K562 (cell line): Measurements from ENCODE around the gene COMMD1.

Experiments used
- POLR2AphosphoS5 ChIP-seq: IDR thresholded peaks from 2 replicates; pipeline ENCODE4 v1.6.1; 2011; ENCODE audit warnings: mild to moderate bottlenecking, low read depth, low read length, moderate library complexity; ENCODE audit not compliant: control insufficient read depth, insufficient read depth
- TF ChIP-seq, protein P1 (sequence below): fragments of 250-450 bp; sonication (Bioruptor Pico); IDR thresholded peaks from 2 replicates; pipeline ENCODE4 v1.8.0; 2022; ENCODE audit warnings: moderate library complexity, mild to moderate bottlenecking, inconsistent platforms
- TF ChIP-seq, protein P2 (sequence below): sonication (generic); formaldehyde crosslinking; IDR thresholded peaks from 2 replicates; pipeline ENCODE4 v1.8.1; 2023; ENCODE audit warnings: mild to moderate bottlenecking, missing genetic modification reagents, moderate library complexity

DNA sequence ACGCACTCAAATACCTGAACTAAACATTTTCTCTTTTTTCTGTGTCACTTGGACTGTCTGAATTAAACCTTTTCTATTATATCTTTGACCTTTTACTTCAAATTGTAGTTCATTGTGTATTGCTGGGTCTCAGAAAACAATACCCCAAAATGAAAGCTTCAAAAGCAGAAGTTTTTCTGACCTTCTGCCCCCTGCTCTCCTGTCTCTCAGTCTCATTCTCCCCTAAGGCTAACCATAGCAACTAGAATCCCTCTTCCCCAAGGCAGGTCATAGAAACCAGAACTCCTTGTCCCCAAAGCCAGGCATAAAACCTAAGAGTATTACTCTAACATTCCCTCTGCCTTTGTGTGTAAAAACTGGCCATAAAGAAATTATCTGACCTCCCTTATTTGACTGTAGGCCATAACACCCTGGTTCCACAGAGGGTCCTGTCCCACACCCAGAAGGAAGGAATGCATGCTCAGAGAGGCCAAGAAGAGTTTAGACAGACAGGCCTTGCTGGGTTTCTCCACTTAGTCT lies 197.0 kb downstream of the COMMD1 start:
- TF ChIP-seq, protein P1, sequence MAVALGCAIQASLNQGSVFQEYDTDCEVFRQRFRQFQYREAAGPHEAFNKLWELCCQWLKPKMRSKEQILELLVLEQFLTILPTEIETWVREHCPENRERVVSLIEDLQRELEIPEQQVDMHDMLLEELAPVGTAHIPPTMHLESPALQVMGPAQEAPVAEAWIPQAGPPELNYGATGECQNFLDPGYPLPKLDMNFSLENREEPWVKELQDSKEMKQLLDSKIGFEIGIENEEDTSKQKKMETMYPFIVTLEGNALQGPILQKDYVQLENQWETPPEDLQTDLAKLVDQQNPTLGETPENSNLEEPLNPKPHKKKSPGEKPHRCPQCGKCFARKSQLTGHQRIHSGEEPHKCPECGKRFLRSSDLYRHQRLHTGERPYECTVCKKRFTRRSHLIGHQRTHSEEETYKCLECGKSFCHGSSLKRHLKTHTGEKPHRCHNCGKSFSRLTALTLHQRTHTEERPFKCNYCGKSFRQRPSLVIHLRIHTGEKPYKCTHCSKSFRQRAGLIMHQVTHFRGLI (CRISPR knock-in tag) = no peak
- TF ChIP-seq, protein P2, sequence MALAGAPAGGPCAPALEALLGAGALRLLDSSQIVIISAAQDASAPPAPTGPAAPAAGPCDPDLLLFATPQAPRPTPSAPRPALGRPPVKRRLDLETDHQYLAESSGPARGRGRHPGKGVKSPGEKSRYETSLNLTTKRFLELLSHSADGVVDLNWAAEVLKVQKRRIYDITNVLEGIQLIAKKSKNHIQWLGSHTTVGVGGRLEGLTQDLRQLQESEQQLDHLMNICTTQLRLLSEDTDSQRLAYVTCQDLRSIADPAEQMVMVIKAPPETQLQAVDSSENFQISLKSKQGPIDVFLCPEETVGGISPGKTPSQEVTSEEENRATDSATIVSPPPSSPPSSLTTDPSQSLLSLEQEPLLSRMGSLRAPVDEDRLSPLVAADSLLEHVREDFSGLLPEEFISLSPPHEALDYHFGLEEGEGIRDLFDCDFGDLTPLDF (CRISPR knock-in tag) = no peak
- TF ChIP-seq POLR2AphosphoS5 = no peak
